GM23338 (cell line): ENCODE results near the gene DENND4A. TPM values are rescaled to one million over a fixed set of nuclear protein-coding genes. Genes with fewer than 3 reads are reported as not detected.

Source experiments
- ATAC-seq: fragments of 200-7000 bp; cut with Tn5 transposase; 3 replicates; pipeline ENCODE4 v1.9.1; 2020
- DNase-seq: peaks from one replicate; pipeline ENCODE4 v3.0.0-alpha.2; 2015; ENCODE audit warnings: low spot score
- H2AFZ ChIP-seq: fragments of 200-600 bp; sonication (generic); 2 replicates; pipeline ENCODE4 v1.8.0; 2016; ENCODE audit warnings: antibody characterized with exemption, mild to moderate bottlenecking, moderate library complexity
- H3F3A ChIP-seq: fragments of 200-600 bp; sonication (generic); replicated peaks from 2 replicates; pipeline ENCODE4 v1.8.0; 2017; ENCODE audit warnings: antibody characterized with exemption, mixed run types, low read depth
- H3K27ac ChIP-seq: fragments of 200-600 bp; sonication (generic); 2 replicates; pipeline ENCODE4 v1.6.1; 2016; ENCODE audit warnings: low read depth
- H3K27me3 ChIP-seq: fragments of 200-600 bp; sonication (generic); 2 replicates; pipeline ENCODE4 v1.8.0; 2016; ENCODE audit warnings: mild to moderate bottlenecking, mixed run types, moderate library complexity; ENCODE audit not compliant: insufficient read depth
- H3K36me3 ChIP-seq: fragments of 200-600 bp; sonication (generic); 2 replicates; pipeline ENCODE4 v1.8.0; 2016; ENCODE audit warnings: mild to moderate bottlenecking; ENCODE audit not compliant: insufficient read depth
- H3K4me1 ChIP-seq: fragments of 200-600 bp; sonication (generic); 2 replicates; pipeline ENCODE4 v1.8.0; 2016; ENCODE audit warnings: mild to moderate bottlenecking, moderate library complexity; ENCODE audit not compliant: insufficient read depth
- H3K4me2 ChIP-seq: fragments of 200-600 bp; sonication (generic); 2 replicates; pipeline ENCODE4 v1.7.1; 2017; ENCODE audit warnings: mixed run types
- H3K4me3 ChIP-seq: fragments of 200-600 bp; sonication (generic); 2 replicates; pipeline ENCODE4 v1.6.1; 2016; ENCODE audit warnings: mixed run types
- H3K79me2 ChIP-seq: fragments of 200-600 bp; sonication (generic); replicated peaks from 2 replicates; pipeline ENCODE4 v1.8.0; 2017; ENCODE audit warnings: mild to moderate bottlenecking; ENCODE audit not compliant: insufficient read depth
- H3K9me2 ChIP-seq: fragments of 200-600 bp; sonication (generic); 2 replicates; pipeline ENCODE4 v1.8.0; 2017; ENCODE audit not compliant: insufficient read depth
- H4K20me1 ChIP-seq: fragments of 200-600 bp; sonication (generic); replicated peaks from 2 replicates; pipeline ENCODE4 v1.8.0; 2017; ENCODE audit warnings: mild to moderate bottlenecking; ENCODE audit not compliant: insufficient read depth
- H3K27ac Mint-ChIP-seq: 2 replicates; pipeline ENCODE4 v1.8.0; 2020; ENCODE audit warnings: inconsistent platforms, mild to moderate bottlenecking, moderate library complexity, mixed read lengths
- H3K27me3 Mint-ChIP-seq: 3 replicates; pipeline ENCODE4 v1.8.0; 2022; ENCODE audit warnings: low read depth, mild to moderate bottlenecking, moderate library complexity, mixed read lengths, inconsistent platforms; ENCODE audit not compliant: insufficient read depth, poor library complexity
- H3K36me3 Mint-ChIP-seq: 3 replicates; pipeline ENCODE4 v1.8.0; 2021; ENCODE audit warnings: low read depth, mild to moderate bottlenecking, inconsistent platforms, moderate library complexity, mixed read lengths
- H3K4me1 Mint-ChIP-seq: 3 replicates; pipeline ENCODE4 v1.8.0; 2020; ENCODE audit warnings: mild to moderate bottlenecking, inconsistent platforms, mixed read lengths
- H3K4me3 Mint-ChIP-seq: 3 replicates; pipeline ENCODE4 v1.8.0; 2021; ENCODE audit warnings: moderate library complexity, mild to moderate bottlenecking, inconsistent platforms, mixed read lengths
- H3K9me3 Mint-ChIP-seq: 3 replicates; pipeline ENCODE4 v1.8.0; 2020; ENCODE audit warnings: moderate library complexity, mild to moderate bottlenecking, inconsistent platforms, mixed read lengths
- CREB1 ChIP-seq: fragments of 250-450 bp; sonication (Bioruptor Pico); IDR thresholded peaks from 2 replicates; pipeline ENCODE4 v1.5.0; 2020; ENCODE audit warnings: low read depth, mild to moderate bottlenecking, moderate library complexity
- CTCF ChIP-seq, 2 experiments: fragments of 200-600 bp in 1 of 2; sonication (generic) in 1 of 2; conservative IDR thresholded peaks; 2 replicates each; pipeline versions ENCODE4 v1.5.1 to v1.6.1; 2016 to 2017; ENCODE audit warnings: antibody characterized with exemption in 2 of 2, low read depth in 2 of 2, mild to moderate bottlenecking in 2 of 2, moderate library complexity in 1 of 2
- ETS1 ChIP-seq: IDR thresholded peaks from 2 replicates; pipeline ENCODE4 v1.6.1; 2016; ENCODE audit warnings: antibody characterized with exemption
- JUNB ChIP-seq: IDR thresholded peaks from one replicate; pipeline ENCODE4 v1.6.1; 2016; ENCODE audit warnings: antibody characterized with exemption; ENCODE audit not compliant: unreplicated experiment
- NANOG ChIP-seq: IDR thresholded peaks from 2 replicates; pipeline ENCODE4 v1.6.1; 2016; ENCODE audit warnings: antibody characterized with exemption, borderline replicate concordance
- ZNF331 ChIP-seq: fragments of 250-450 bp; sonication (Bioruptor Pico); IDR thresholded peaks from 2 replicates; pipeline ENCODE4 v1.5.0; 2020; ENCODE audit warnings: low read depth, mild to moderate bottlenecking, moderate library complexity
- ZNF462 ChIP-seq: fragments of 250-450 bp; sonication (Bioruptor Pico); IDR thresholded peaks from 2 replicates; pipeline ENCODE4 v1.5.0; 2020; ENCODE audit warnings: mild to moderate bottlenecking, moderate library complexity
- polyA plus RNA-seq: library from polyadenylated mRNA; unstranded; fragments of >200 nt; fragmentation: Nextera tagmentation; extraction: Ambion mirVana; gene quantifications from 2 replicates; pipeline ENCODE4 v1.2.1, GENCODE V29; 2016
- total RNA-seq: library from RNA; depleted of rRNA; stranded (reverse); fragments of >200 nt; shearing (Covaris generic); gene quantifications from 2 replicates; pipeline ENCODE4 v1.2.3, GENCODE V29; 2014

DENND4A gene
- total and polyA plus RNA-seq, 2 experiments from 2014 or later, result 3.4 to 9.0 TPM

GRCh38 chr15:65765106-65765505 is 27.0 kb downstream of the DENND4A start (continued):
- no peak for TF ChIP-seq CTCF (conservative IDR thresholded peaks at IDR 0.05; ENCODE audit: low read depth in 2 of 2)

- H3K27ac Mint-ChIP-seq, result no peak overlapping the region
- Histone ChIP-seq H2AFZ (no peak overlapping the region), H3K9me2 (no peaks in the 10 kb centered on the region), H3K27ac (no peak overlapping the region), H3K4me1 (no peaks in the 10 kb centered on the region), H4K20me1 (no peaks in the 10 kb centered on the region), H3K79me2 (no peaks in the 10 kb centered on the region), H3F3A (no peaks in the 10 kb centered on the region), H3K4me2 (no peak overlapping the region), H3K4me3 (no peak overlapping the region), H3K36me3 (no peaks in the 10 kb centered on the region), H3K27me3 (no peaks in the 10 kb centered on the region)
- H3K27me3 Mint-ChIP-seq, result no peaks in the 10 kb centered on the region
- TF ChIP-seq ZNF462 (no peak), ZNF331 (CRISPR knock-in tag) (no peak), JUNB (no peak), ETS1 (no peak), CTCF (conservative IDR thresholded peaks at IDR 0.05; ENCODE audit: low read depth in 2 of 2) (no peak), CREB1 (CRISPR knock-in tag) (no peak), NANOG (no peak)
- H3K36me3 Mint-ChIP-seq, result no peaks in the 10 kb centered on the region
- DNase-seq, result no peak
- no peak for ATAC-seq
- no peaks in the 10 kb centered on the region for H3K9me3 Mint-ChIP-seq
- H3K4me1 Mint-ChIP-seq, result no peaks in the 10 kb centered on the region
- H3K4me3 Mint-ChIP-seq, result no peak overlapping the region
These were observed 28.9 kb downstream of the DENND4A start for GRCh38 chr15:65762914-65763787.
